ENCODE results near the gene ZNF335.
"Not testable (repeated sequence)": the region's sequence is repeated elsewhere in the genome, so short reads cannot be mapped to it uniquely, and the experiment has no call there.

Gene ZNF335

GRCh38 chr20:45934046-45934585 is 37.9 kb downstream of the ZNF335 start:
- peak; percentile 64 for DNase-seq

DNA sequence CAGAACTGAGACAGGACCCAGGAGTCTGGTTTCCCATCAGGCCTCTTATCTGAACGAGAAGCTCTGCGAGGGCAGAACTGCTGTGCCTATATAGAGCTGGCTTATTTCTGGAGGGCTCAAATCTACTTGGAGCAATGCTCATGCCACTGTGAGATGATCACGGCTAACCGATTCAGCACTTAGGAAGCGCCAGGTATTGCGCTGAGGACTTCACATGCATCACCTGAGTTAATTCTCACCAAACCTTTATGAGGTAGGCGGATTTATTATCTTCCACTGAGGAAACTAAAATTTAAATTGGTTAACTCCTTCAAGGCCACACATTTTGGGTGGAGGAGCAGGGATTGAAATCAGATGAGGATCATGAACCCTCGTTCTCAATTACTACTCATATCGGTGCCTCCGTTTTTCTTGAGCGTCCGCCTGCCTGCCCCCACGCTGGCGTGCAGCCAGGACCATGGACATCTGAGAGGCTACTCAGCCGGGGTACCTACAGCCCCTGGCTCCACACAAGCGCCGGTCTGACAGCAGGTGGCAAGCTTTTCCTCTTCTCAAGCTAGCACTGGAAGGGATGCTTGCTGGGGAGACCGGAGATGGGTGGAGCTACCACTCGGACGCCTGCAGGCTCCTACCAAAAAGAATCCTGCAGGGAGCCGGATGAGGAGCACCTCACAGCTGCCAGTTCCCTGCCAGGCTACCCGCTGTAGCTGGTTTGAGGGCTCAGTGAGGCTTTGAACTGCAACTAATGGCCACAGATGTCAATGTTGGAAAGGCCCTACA is 38.5 kb downstream of the ZNF335 start:
- peak; percentile 36 for DNase-seq

GRCh38 chr20:45931680-45932079 is 40.3 kb downstream of the ZNF335 start:
- not testable (repeated sequence) for DNase-seq

- no peak for DNase-seq
Observed at GRCh38 chr20:45927071-45927878, 44.7 kb downstream of the ZNF335 start.

DNA sequence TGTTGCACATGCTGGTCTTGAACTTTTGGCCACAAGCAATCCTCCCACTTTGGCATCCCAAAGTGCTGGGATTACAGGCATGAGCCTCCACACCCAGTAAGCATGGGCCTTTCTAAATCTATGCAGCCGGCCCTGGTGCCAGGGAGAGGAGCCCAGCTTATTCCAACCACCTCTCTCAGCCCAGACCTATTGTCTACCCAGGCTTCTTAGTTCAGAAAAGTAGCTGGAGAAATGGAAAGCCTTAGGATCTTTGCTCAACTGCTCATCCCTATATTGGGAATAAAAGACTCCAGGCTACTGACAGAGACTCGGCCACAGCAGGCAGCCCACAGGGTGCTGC is 45.3 kb downstream of the ZNF335 start:
- DNase-seq: no peak

GRCh38 chr20:45925821-45926506 is 46.0 kb downstream of the ZNF335 start:
- DNase-seq: no peak

GRCh38 chr20:45924391-45925261 is 47.4 kb downstream of the ZNF335 start:
- no peak for DNase-seq

GRCh38 chr20:45921337-45922189 is 50.4 kb downstream of the ZNF335 start:
- DNase-seq: no peak

GRCh38 chr20:45920462-45921336 is 51.3 kb downstream of the ZNF335 start:
- DNase-seq: no peak

- no peak for DNase-seq
Observed at GRCh38 chr20:45919542-45920399, 52.2 kb downstream of the ZNF335 start.

GRCh38 chr20:45918779-45919537 is 53.0 kb downstream of the ZNF335 start:
- DNase-seq: no peak

DNA sequence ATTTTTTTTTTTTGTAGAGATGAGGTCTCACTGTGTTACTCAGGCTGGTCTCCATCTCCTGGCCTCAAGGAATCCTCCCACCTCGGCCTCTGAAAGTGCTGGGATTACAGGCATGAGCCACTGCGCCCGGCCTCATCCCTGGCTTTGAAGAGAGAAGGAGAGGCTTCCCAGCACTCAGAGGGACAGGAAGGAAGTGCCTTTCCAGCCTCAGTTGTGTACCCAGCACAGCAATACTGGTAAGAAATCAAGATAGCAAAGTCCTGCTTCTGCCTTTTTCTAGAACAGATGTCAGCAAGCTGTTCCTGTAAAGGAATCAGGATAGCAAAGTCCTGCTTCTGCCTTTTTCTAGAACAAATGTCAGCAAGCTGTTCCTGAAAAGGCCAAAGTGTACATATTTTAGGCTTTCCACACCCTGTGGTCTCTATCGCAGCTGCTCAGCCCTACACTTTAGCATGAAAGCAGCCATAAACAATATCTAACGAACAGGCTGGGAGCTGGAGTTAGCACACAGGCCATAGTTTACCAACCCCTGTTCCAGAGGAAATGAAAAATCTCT is 53.7 kb downstream of the ZNF335 start:
- DNase-seq: no peak

DNA sequence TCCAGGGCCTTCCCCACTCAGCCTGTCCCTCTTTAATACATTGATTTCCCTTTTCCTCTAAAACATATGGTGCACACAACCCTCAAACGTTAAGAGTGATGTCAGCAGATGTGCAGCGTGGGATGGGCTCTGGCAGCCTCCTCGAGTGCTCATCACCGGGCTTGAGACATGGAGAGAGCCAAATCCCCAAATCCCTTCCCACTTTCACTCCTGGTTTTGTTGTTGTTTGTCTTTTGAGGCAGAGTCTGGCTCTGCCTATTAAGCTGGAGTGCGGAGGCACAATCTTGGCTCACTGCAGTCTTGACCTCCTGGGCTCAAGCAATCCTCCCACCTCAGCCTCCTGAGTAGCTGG is 54.2 kb downstream of the ZNF335 start:
- no peak for DNase-seq

GRCh38 chr20:45913116-45913515 is 58.9 kb downstream of the ZNF335 start:
- DNase-seq: no peak

DNA sequence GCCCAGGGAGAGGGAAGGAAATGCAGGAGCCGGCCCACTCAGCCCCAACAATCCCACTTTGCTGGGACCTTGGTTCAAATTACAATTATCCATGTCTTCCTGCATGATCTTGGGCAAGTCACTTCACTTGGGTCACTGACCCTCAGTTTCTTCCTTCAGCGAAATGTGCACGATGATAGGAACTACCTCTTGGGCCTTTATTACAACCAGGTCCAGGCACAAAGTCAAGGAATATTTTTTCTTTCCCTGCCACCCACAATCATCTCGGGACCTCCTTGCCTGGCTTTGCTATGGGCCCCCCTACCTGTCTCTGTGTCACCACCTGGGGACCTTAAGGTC is 59.7 kb downstream of the ZNF335 start:
- DNase-seq: no peak

DNA sequence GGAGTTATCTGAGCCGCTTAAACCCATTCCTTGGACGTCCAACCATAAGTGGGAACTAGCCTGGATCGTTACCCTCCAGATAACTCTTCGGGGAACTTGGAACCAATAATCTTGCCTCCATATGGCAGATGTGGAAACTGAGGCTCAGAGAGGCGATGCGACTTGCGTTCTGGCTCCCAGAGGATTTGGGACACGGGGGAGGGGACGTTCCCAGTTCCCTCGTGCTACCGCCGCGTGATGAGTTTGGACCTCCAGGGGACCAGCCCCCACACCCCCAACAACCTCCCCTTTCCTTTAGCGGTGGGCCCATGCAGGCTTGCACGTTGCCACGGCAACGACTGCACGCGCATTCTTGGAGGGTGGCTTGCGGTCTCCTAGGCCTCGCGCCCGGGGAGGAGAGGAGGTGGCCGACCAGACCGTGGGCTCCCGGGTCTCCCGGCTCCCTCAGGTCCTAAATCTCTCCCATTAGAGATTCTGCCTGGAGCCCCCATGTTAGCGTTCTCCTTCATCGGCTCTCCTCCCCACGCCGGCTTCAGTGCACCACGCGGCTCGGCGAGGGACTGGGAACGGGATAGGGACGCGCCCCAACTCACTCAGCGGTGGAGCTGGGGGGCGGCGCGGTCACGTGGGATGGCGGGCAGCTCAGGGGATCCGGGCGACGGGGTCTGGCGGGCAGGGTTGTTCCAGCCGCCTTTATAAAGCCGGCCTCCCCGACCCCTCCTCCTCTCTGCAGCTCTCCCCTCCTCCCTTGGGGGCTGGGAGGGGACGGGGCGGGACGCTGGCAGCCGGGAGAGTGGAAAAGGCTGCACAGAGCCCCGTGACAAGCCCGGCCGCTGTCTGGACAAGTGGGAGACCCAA is 60.3 kb downstream of the ZNF335 start, which contains the start of gene PLTP:
PLTP (minus strand) TSS at position 670 of the 858 bp plus-strand sequence. CDS start 703 bp downstream, outside the sequence.
- DNase-seq: peak; percentile 20
